Activated naive CD4-positive, alpha-beta T cell (primary cell): ENCODE data around the gene ZNF317.

ENCODE experiments used
- DNase-seq, 4 experiments: peaks; one replicate each; lab custom pipeline; 2025; lab: John Stamatoyannopoulos, UW

The ZNF317 gene

GRCh38 chr19:9140159-9140874 is at the start of gene ZNF317:
ZNF317 (plus strand) TSS chr19:9140397; CDS start chr19:9156017, 15,620 bp downstream.
- peak; percentile 47 to 79 (median 62) for DNase-seq

GRCh38 chr19:9107375-9107774 is 32.8 kb upstream of the ZNF317 start, which contains the start of gene OR7G2:
OR7G2 (minus strand) TSS chr19:9107475; CDS start chr19:9103243, 4,232 bp downstream.
- DNase-seq: no peak

GRCh38 chr19:9109959-9110358 is 30.2 kb upstream of the ZNF317 start:
- DNase-seq: no peak

- no peak for DNase-seq
Measured at GRCh38 chr19:9115307-9115813, 24.8 kb upstream of the ZNF317 start, which contains the start of gene OR7G1. OR7G1 (minus strand) TSS chr19:9115763; CDS start chr19:9115763, 0 bp downstream.

GRCh38 chr19:9116547-9116946 is 23.6 kb upstream of the ZNF317 start:
- no peak for DNase-seq

- no peak for DNase-seq
Measured at GRCh38 chr19:9126900-9127405, 13.2 kb upstream of the ZNF317 start, which contains the start of gene OR7G3. OR7G3 (minus strand) TSS chr19:9126950; CDS start chr19:9126950, 0 bp downstream.

GRCh38 chr19:9128171-9128570 is 12.0 kb upstream of the ZNF317 start:
- DNase-seq: no peak

- DNase-seq: no peak
Measured at GRCh38 chr19:9130965-9131364, 9.2 kb upstream of the ZNF317 start.

GRCh38 chr19:9132422-9132821 is 7.8 kb upstream of the ZNF317 start:
- no peak for DNase-seq

- no peak for DNase-seq
Measured at GRCh38 chr19:9139609-9140158, 513 bp upstream of the ZNF317 start.

- DNase-seq: no peak
Measured at GRCh38 chr19:9144920-9145319, 4.7 kb downstream of the ZNF317 start.

- no peak for DNase-seq
Measured at GRCh38 chr19:9146882-9147281, 6.7 kb downstream of the ZNF317 start.

- no peak for DNase-seq
Measured at GRCh38 chr19:9148697-9149096, 8.5 kb downstream of the ZNF317 start.

GRCh38 chr19:9149997-9150396 is 9.8 kb downstream of the ZNF317 start:
- DNase-seq: no peak

- DNase-seq: no peak
Measured at GRCh38 chr19:9150650-9151049, 10.5 kb downstream of the ZNF317 start.

- no peak for DNase-seq
Measured at GRCh38 chr19:9151367-9151766, 11.2 kb downstream of the ZNF317 start.

GRCh38 chr19:9155591-9155990 is 15.4 kb downstream of the ZNF317 start:
- no peak for DNase-seq

- DNase-seq: no peak
Measured at GRCh38 chr19:9156304-9156703, 16.1 kb downstream of the ZNF317 start.

GRCh38 chr19:9159891-9160290 is 19.7 kb downstream of the ZNF317 start:
- DNase-seq: no peak

GRCh38 chr19:9161427-9161826 is 21.2 kb downstream of the ZNF317 start:
- no peak for DNase-seq

GRCh38 chr19:9165261-9165660 is 25.1 kb downstream of the ZNF317 start:
- no peak for DNase-seq

- no peak for DNase-seq
Measured at GRCh38 chr19:9166846-9167245, 26.6 kb downstream of the ZNF317 start.

- no peak for DNase-seq
Measured at GRCh38 chr19:9171393-9171991, 31.3 kb downstream of the ZNF317 start.
